IPS-20b (cell line): ENCODE data around the gene DAG1.

Experiments
- H3K27ac ChIP-seq: one replicate; pipeline ENCODE4 v1.5.1; 2013; ENCODE audit warnings: low read length
- H3K27me3 ChIP-seq: 2 replicates; pipeline ENCODE4 v1.6.1; 2013; ENCODE audit warnings: mild to moderate bottlenecking, low read length, inconsistent platforms; ENCODE audit not compliant: insufficient read depth
- H3K36me3 ChIP-seq: 2 replicates; pipeline ENCODE4 v1.6.1; 2013; ENCODE audit warnings: low read depth, mild to moderate bottlenecking, inconsistent platforms, low read length, moderate library complexity; ENCODE audit not compliant: insufficient read depth
- H3K4me1 ChIP-seq: 2 replicates; pipeline ENCODE4 v1.6.1; 2013; ENCODE audit warnings: mild to moderate bottlenecking, control low read depth, inconsistent platforms, low read length, moderate library complexity; ENCODE audit not compliant: insufficient read depth
- H3K4me3 ChIP-seq: 2 replicates; pipeline ENCODE4 v1.5.1; 2013; ENCODE audit warnings: mild to moderate bottlenecking, low read length, inconsistent platforms
- H3K9ac ChIP-seq: 2 replicates; pipeline ENCODE4 v1.6.1; 2013; ENCODE audit warnings: low read depth, mild to moderate bottlenecking, inconsistent platforms, low read length, moderate library complexity
- H3K9me3 ChIP-seq: 2 replicates; pipeline ENCODE4 v1.6.1; 2013; ENCODE audit warnings: mild to moderate bottlenecking, low read depth, low read length, inconsistent platforms; ENCODE audit not compliant: insufficient read depth

DAG1 gene

DNA sequence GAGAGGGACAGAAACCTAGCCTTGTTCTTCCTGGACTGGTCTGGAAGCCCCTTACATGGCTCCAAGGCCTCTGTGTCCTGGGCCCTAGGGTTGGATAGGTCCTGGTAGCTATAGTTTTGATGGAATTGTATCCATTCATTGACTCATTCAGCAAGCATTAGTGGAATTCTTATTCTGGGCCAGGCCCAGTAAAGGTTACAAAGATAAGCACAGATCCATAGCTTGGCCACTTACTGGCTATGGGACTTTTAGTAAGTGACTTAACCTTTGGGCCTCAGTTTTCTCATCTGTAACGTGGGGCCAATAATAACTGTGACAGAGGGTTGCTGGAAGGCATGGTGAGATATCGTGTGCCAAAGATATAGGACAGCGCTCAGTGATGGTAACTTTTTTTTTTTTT, 13.6 kb upstream of the DAG1 start:
- no peaks in the 10 kb centered on the region for H3K9me3 ChIP-seq
- H3K9ac ChIP-seq = no peak overlapping the region
- H3K27me3 ChIP-seq = no peaks in the 10 kb centered on the region
- no peaks in the 10 kb centered on the region for H3K36me3 ChIP-seq
- peaks cover 36% of the 10 kb centered on the region for H3K4me1 ChIP-seq
- no peak overlapping the region for H3K4me3 ChIP-seq
- H3K27ac ChIP-seq = no peak overlapping the region

- Histone ChIP-seq H3K27me3 (no peaks in the 10 kb centered on the region), H3K9ac (peak overlapping the region; percentile 77; the same call in 1 of the 2 replicates), H3K9me3 (no peaks in the 10 kb centered on the region), H3K27ac (peak overlapping the region; percentile 77), H3K4me3 (no peak overlapping the region), H3K36me3 (no peaks in the 10 kb centered on the region), H3K4me1 (peaks cover 38% of the 10 kb centered on the region)
Observed at GRCh38 chr3:49460188-49460890, 9.7 kb upstream of the DAG1 start.

DNA sequence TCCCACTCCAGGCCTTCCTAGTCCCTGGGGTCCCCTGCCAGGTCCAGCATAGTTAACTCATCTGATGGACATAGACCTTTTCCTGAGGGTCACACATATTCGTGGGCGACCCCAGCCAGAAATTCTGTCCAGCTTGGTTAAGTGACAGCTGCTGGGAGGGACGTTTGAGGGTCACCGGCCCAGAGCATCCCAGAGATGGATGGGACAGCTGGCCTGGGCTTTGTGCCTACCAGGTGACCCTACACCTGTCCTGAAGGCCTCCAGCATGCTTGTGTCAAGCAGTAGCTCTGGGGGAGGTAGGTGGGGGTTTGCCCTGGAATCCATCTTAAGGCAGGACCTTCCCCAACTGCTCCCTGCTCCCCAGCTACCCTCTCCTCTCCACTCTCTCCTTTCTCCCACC, 9.1 kb upstream of the DAG1 start:
- Histone ChIP-seq H3K4me1 (peaks cover 36% of the 10 kb centered on the region), H3K9ac (peak overlapping the region; percentile 77; the same call in 1 of the 2 replicates), H3K27me3 (no peaks in the 10 kb centered on the region), H3K36me3 (no peaks in the 10 kb centered on the region), H3K4me3 (peak overlapping the region; percentile 24; the same call in 1 of the 2 replicates), H3K9me3 (no peaks in the 10 kb centered on the region), H3K27ac (peak overlapping the region; percentile 77)

DNA sequence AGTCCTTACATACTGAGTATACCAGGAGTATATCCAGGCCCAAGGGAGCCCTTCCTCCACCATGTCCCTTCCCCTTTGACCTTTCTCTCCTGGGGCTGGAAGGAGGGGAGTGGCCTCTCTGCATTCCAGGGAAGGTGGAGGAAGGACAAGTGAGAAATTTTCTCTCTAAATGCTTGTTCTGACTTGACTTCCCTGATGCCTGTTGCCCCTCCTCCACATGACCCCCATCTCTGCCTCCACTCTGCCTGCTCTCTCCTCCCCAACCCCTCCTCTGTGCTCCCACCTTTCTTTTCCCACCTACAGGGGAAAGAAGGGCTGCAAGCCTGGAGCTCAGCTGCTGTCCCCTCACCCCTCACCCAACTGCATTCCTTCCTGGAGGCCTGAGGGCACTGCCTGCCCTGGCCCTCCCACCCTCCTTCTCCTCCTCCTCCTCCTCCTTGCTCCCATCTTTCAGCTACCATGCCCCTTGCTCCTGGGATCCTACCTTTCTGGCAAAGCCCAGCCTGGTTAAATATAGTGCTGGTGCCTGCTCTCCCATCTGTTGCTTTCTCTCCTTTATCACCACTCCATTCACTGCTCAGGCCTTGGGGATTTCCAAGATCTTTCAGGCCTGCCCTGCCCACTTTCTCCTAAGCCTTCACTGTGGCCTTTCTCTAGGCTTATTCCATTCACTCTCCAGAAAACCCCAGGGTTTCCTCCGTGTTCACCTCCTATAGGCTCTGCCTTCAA, 8.5 kb upstream of the DAG1 start:
- Histone ChIP-seq H3K9ac (peak overlapping the region; percentile 77; the same call in 1 of the 2 replicates), H3K27ac (peak overlapping the region; percentile 77), H3K4me1 (peaks cover 36% of the 10 kb centered on the region), H3K27me3 (no peaks in the 10 kb centered on the region), H3K36me3 (no peaks in the 10 kb centered on the region), H3K4me3 (peak overlapping the region; percentile 24; the same call in 1 of the 2 replicates), H3K9me3 (no peaks in the 10 kb centered on the region)

DNA sequence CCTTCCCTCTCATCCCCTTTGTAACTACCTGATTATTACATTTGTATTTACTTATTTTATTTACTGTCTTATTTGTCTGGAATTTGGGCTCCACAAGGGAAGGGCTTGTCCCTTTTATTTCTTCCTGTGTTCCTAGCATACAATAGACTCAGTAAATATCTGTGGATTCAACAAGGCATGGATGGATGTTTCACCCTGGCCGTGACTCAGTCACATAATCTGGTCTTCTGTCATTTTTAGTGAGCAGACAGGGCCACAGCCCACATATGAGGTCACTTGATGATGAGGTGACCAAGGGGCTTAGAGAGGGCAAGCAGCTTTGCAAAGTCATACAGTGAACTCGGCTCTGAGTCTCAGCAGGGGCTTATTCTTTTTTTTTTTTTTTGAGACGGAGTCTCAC, 7.8 kb upstream of the DAG1 start:
- no peaks in the 10 kb centered on the region for H3K9me3 ChIP-seq
- H3K36me3 ChIP-seq = no peaks in the 10 kb centered on the region
- H3K27me3 ChIP-seq = no peaks in the 10 kb centered on the region
- peak overlapping the region; percentile 77 for H3K27ac ChIP-seq
- no peak overlapping the region for H3K4me3 ChIP-seq
- H3K4me1 ChIP-seq = peaks cover 36% of the 10 kb centered on the region
- peak overlapping the region; percentile 77; the same call in 1 of the 2 replicates for H3K9ac ChIP-seq

GRCh38 chr3:49465270-49466034, 4.6 kb upstream of the DAG1 start:
- Histone ChIP-seq H3K9ac (no peak overlapping the region), H3K9me3 (no peaks in the 10 kb centered on the region), H3K4me1 (peaks cover 26% of the 10 kb centered on the region), H3K4me3 (no peak overlapping the region), H3K27ac (no peak overlapping the region), H3K27me3 (no peaks in the 10 kb centered on the region), H3K36me3 (no peaks in the 10 kb centered on the region)

DNA sequence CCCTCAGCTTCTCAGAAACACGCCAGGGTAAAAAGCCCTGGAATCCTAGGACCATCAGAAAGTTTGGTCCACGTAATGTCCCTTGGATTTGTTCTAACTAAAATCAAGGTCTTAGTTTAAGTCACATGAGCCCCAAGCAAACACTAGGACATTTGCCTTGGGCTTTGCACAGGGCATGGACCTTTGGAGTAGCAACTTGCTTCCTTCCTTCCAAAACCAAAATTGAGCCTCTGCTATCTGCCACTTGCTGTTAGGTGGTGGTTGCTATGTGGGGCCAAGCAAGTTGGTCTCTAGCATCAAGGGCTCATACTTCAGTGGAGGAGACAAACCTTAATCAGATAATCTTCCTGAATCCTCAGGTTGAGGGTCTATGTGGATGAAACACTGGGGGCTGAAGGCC, 4.0 kb upstream of the DAG1 start:
- Histone ChIP-seq H3K9ac (no peak overlapping the region), H3K27ac (no peak overlapping the region)

GRCh38 chr3:49469037-49469935, 781 bp upstream of the DAG1 start:
- no peaks in the 10 kb centered on the region for H3K27me3 ChIP-seq
- H3K4me3 ChIP-seq = peak overlapping the region; percentile 69
- peak overlapping the region; percentile 94 for H3K27ac ChIP-seq
- H3K36me3 ChIP-seq = no peaks in the 10 kb centered on the region
- H3K9me3 ChIP-seq = no peaks in the 10 kb centered on the region
- peaks cover 20% of the 10 kb centered on the region for H3K4me1 ChIP-seq
- H3K9ac ChIP-seq = peak overlapping the region; percentile 85; the same call in 1 of the 2 replicates

More for the DNA sequence above, 4.0 kb upstream of the DAG1 start:
- Histone ChIP-seq H3K27me3 (no peaks in the 10 kb centered on the region), H3K36me3 (no peaks in the 10 kb centered on the region), H3K4me3 (no peak overlapping the region), H3K4me1 (peaks cover 22% of the 10 kb centered on the region), H3K9me3 (no peaks in the 10 kb centered on the region)

- Histone ChIP-seq H3K4me3 (peak overlapping the region; percentile 93), H3K9me3 (no peaks in the 10 kb centered on the region), H3K9ac (peak overlapping the region; percentile 86), H3K27ac (peak overlapping the region; percentile 57), H3K4me1 (peaks cover 20% of the 10 kb centered on the region), H3K36me3 (peaks cover under 1% of the 10 kb centered on the region; the same call in 1 of the 2 replicates), H3K27me3 (no peaks in the 10 kb centered on the region)
Observed at GRCh38 chr3:49470714-49471420, 800 bp downstream of the DAG1 start.

- H3K4me3 ChIP-seq = peak overlapping the region; percentile 93
- H3K36me3 ChIP-seq = peaks cover 10% of the 10 kb centered on the region
- no peaks in the 10 kb centered on the region for H3K9me3 ChIP-seq
- H3K9ac ChIP-seq = peak overlapping the region; percentile 86; the same call in 1 of the 2 replicates
- H3K4me1 ChIP-seq = peaks cover 20% of the 10 kb centered on the region
- H3K27ac ChIP-seq = no peak overlapping the region
- H3K27me3 ChIP-seq = no peaks in the 10 kb centered on the region
Observed at GRCh38 chr3:49471856-49472495, 1.9 kb downstream of the DAG1 start.
